OCI-LY1 (cell line): ENCODE measurements around the gene KANSL3.

Experiments used
- H2AFZ ChIP-seq: fragments of 200-600 bp; sonication (generic), shearing (Covaris generic); 2 replicates; pipeline ENCODE4 v1.6.0; 2014; ENCODE audit warnings: antibody characterized with exemption, mild to moderate bottlenecking, low read length
- H3F3A ChIP-seq: fragments of 200-600 bp; sonication (generic), shearing (Covaris generic); 2 replicates; pipeline ENCODE4 v1.6.0; 2014; ENCODE audit warnings: mild to moderate bottlenecking, antibody characterized with exemption, low read length, moderate library complexity; ENCODE audit not compliant: insufficient read depth
- H3K27ac ChIP-seq: fragments of 200-600 bp; sonication (generic); 2 replicates; pipeline ENCODE4 v1.5.1; 2014; ENCODE audit warnings: low read length, mixed run types, mild to moderate bottlenecking, low read depth; ENCODE audit not compliant: poor library complexity, severe bottlenecking
- H3K27me3 ChIP-seq: fragments of 200-600 bp; sonication (generic); 2 replicates; pipeline ENCODE4 v1.6.0; 2014; ENCODE audit warnings: antibody characterized with exemption, mild to moderate bottlenecking, low read length, moderate library complexity; ENCODE audit not compliant: insufficient read depth
- H3K36me3 ChIP-seq: fragments of 200-600 bp; sonication (generic); 2 replicates; pipeline ENCODE4 v1.6.1; 2014; ENCODE audit warnings: mild to moderate bottlenecking, antibody characterized with exemption, low read length, moderate library complexity, mixed read lengths; ENCODE audit not compliant: insufficient read depth
- H3K4me1 ChIP-seq: fragments of 200-600 bp; sonication (generic); 2 replicates; pipeline ENCODE4 v1.5.1; 2014; ENCODE audit warnings: mild to moderate bottlenecking, low read length, moderate library complexity; ENCODE audit not compliant: insufficient read depth, severe bottlenecking
- H3K4me2 ChIP-seq: fragments of 200-600 bp; sonication (generic), shearing (Covaris generic); 2 replicates; pipeline ENCODE4 v1.6.1; 2014; ENCODE audit warnings: low read length
- H3K4me3 ChIP-seq: fragments of 200-600 bp; sonication (generic); 2 replicates; pipeline ENCODE4 v1.5.1; 2014; ENCODE audit warnings: low read length, low read depth, mild to moderate bottlenecking, mixed read lengths; ENCODE audit not compliant: poor library complexity, severe bottlenecking
- H3K79me2 ChIP-seq: fragments of 200-600 bp; shearing (Covaris generic); 2 replicates; pipeline ENCODE4 v1.6.1; 2016; ENCODE audit warnings: mixed run types, low read length, mixed read lengths; ENCODE audit not compliant: insufficient read depth
- H3K9ac ChIP-seq: fragments of 200-600 bp; sonication (generic), shearing (Covaris generic); 2 replicates; pipeline ENCODE4 v1.6.1; 2014; ENCODE audit warnings: mild to moderate bottlenecking, low read length, mixed read lengths
- H3K9me2 ChIP-seq: fragments of 200-600 bp; sonication (generic), shearing (Covaris generic); 2 replicates; pipeline ENCODE4 v1.6.1; 2014; ENCODE audit warnings: low read depth, mild to moderate bottlenecking, low read length, mixed read lengths
- H3K9me3 ChIP-seq: fragments of 200-600 bp; shearing (Covaris generic); 2 replicates; pipeline ENCODE4 v1.6.1; 2014; ENCODE audit warnings: low read length, mixed read lengths
- H4K20me1 ChIP-seq: fragments of 200-600 bp; sonication (generic), shearing (Covaris generic); 2 replicates; pipeline ENCODE4 v1.6.0; 2016; ENCODE audit warnings: mild to moderate bottlenecking, low read length; ENCODE audit not compliant: insufficient read depth
- CTCF ChIP-seq: fragments of 200-600 bp; sonication (generic), shearing (Covaris generic); IDR thresholded peaks from 2 replicates; pipeline ENCODE4 v1.5.1; 2017; ENCODE audit warnings: mild to moderate bottlenecking, antibody characterized with exemption, low read length, moderate library complexity, mixed read lengths
- EZH2 ChIP-seq: fragments of 200-600 bp; sonication (generic), shearing (Covaris generic); IDR thresholded peaks from 2 replicates; pipeline ENCODE4 v1.8.0; 2017; ENCODE audit warnings: borderline replicate concordance, mixed run types, mild to moderate bottlenecking, antibody characterized with exemption, low read length, moderate library complexity, mixed read lengths

Gene KANSL3

DNA sequence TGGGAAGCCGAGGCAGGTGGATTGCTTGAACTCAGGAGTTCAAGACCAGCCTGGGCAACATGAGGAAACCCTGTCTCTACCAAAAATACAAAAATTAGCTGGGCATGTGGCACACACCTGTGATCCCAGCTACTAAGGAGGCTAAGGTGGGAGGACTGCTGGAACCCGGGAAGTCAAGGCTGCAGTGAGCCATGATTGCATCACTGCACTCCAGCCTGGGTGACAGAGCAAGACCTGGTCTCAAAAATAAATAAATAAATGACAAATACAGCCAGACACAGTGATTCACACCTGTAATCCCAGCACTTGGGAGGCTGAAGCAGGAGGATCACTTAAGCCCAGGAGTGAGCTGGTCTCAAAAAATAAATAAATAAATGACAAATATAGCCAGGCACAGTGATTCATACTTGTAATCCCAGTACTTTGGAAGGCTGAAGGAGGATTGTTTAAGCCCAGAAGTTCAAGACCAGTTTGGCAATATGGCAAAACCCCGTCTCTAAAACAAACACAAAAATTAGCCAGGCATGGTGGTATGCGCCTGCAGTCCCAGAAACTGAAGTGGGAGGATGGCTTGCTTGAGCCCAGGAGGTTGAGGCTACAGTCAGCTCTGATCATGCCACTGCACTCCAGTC, 6.2 kb downstream of the KANSL3 start:
- Histone ChIP-seq H3K27me3 (no peaks in the 10 kb centered on the region), H3K79me2 (peaks cover 12% of the 10 kb centered on the region; the same call in 1 of the 2 replicates), H3K4me2 (no peak overlapping the region), H3K27ac (no peak overlapping the region), H3F3A (no peaks in the 10 kb centered on the region), H3K4me1 (peaks cover 16% of the 10 kb centered on the region), H3K9ac (no peak overlapping the region), H3K4me3 (no peak overlapping the region), H3K9me2 (no peaks in the 10 kb centered on the region), H3K36me3 (peaks cover 80% of the 10 kb centered on the region), H4K20me1 (no peaks in the 10 kb centered on the region), H3K9me3 (no peaks in the 10 kb centered on the region), H2AFZ (no peak overlapping the region)
- TF ChIP-seq EZH2 (no peak), CTCF (no peak)

DNA sequence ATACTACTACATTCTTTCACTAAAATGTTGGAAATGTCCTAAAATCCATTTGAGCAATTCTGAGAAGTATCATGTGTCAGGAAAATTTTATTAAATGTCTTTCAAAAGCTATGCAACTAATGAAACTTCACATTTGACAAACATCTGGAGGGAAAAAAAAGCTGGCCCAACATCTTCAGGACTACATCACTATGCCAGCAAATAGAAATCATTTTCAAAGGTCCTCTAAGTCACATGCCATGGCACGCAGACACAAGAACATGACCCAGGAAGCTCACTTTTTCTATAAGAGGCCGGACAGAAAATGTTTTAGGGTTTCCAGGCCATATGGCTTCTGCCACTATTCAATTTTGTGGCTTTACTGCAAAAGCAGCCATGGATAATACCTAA, 11.6 kb downstream of the KANSL3 start:
- Histone ChIP-seq H4K20me1 (no peaks in the 10 kb centered on the region), H3K9me2 (no peaks in the 10 kb centered on the region), H3K27ac (no peak overlapping the region), H3K9ac (no peak overlapping the region), H3K4me3 (no peak overlapping the region), H2AFZ (no peak overlapping the region), H3K4me1 (no peaks in the 10 kb centered on the region), H3K4me2 (no peak overlapping the region), H3K9me3 (no peaks in the 10 kb centered on the region), H3K27me3 (no peaks in the 10 kb centered on the region), H3K79me2 (no peaks in the 10 kb centered on the region), H3K36me3 (peaks cover 66% of the 10 kb centered on the region), H3F3A (no peaks in the 10 kb centered on the region)
- no peak for TF ChIP-seq EZH2

DNA sequence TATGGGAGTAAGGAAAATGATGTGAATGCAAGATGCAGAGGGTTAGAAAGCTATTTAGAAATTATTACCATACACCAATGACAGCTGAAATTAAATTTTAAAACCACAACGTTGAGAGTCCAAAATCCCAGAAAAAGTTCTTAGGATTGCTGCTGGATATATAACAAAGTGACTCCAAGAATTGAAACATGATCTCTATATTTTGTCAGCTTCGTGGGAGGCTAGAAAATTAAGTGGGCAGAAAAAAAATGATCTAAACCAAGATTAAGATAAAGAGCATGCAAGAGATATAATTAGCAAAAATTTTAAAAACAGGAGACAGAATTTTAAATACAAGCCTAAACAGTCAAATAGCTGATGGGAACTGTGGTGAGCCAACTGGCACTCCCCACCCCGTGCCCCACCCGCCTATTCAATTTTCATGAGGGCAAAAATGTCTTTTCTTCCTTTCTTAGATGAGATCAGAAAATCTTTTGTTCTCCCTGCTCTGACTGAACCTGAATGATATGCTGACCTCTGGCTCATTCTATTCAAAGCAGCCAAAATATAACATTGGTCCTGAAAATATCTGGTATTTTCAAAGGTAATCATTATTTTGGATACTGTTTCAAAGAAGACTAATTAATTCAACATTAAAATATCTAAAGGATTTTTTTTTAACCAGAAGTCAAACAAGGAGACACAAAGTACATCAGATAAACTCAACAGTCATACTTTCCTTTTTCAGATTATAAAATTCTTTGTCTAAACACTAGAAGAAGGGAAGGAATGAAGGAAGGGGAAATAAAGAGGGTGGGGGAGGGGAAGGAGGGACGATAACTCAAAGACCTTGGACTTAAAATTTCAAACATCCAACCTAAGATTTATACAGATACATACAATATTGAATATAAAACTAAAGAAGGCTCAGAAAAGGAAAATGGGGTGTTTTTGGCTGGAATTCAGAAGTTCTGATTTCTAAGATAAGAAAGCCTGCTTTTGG, 12.2 kb downstream of the KANSL3 start:
- Histone ChIP-seq H3K9ac (no peak overlapping the region), H3K36me3 (peaks cover 60% of the 10 kb centered on the region), H3K79me2 (no peaks in the 10 kb centered on the region)

More for the DNA sequence above, 12.2 kb downstream of the KANSL3 start:
- TF ChIP-seq EZH2 (no peak), CTCF (no peak)
- no peaks in the 10 kb centered on the region for H3K9me3 ChIP-seq
- no peaks in the 10 kb centered on the region for H3K9me2 ChIP-seq
- no peak overlapping the region for H3K4me2 ChIP-seq
- no peak overlapping the region for H3K4me3 ChIP-seq
- no peaks in the 10 kb centered on the region for H3F3A ChIP-seq
- H2AFZ ChIP-seq = no peak overlapping the region
- H3K4me1 ChIP-seq = no peaks in the 10 kb centered on the region
- no peak overlapping the region for H3K27ac ChIP-seq
- no peaks in the 10 kb centered on the region for H4K20me1 ChIP-seq
- H3K27me3 ChIP-seq = no peaks in the 10 kb centered on the region
